SW 1271 (cell line): ENCODE results near the gene ECEL1.
A peak's percentile ranks its signal among the peaks of the same experiment; 100 is the strongest.

Source experiments
- DNase-seq, 2 experiments: peaks; one replicate each; lab custom pipeline; 2025; lab: John Stamatoyannopoulos, UW

The ECEL1 gene

DNA sequence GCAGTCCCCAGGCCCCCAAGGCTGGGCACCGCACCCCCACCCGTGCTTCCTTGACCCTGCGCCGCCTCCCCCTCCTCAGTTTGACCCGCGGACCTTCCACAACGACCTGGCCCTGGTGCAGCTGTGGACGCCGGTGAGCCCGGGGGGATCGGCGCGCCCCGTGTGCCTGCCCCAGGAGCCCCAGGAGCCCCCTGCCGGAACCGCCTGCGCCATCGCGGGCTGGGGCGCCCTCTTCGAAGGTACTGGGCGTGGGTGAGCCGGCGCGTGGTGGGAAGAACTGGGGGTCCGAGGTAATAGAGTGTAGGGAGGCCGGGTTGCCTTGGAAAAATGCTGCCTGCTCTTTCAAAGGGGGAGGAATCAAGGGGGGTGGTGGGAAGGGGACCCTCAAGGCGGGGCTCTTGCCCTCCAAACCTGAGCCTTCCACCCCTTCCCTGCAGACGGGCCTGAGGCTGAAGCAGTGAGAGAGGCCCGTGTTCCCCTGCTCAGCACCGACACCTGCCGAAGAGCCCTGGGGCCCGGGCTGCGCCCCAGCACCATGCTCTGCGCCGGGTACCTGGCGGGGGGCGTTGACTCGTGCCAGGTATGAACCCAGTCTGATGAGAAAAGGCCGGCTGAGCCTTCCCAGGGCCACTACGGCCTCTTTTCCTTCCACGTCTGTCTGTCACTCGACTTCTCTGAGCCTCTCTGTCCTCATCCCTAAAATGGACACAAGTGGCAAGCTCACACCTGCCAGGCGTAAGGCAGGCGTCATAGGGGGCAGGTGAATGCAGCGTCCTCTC, 35.2 kb upstream of the ECEL1 start:
- no peak for DNase-seq

DNA sequence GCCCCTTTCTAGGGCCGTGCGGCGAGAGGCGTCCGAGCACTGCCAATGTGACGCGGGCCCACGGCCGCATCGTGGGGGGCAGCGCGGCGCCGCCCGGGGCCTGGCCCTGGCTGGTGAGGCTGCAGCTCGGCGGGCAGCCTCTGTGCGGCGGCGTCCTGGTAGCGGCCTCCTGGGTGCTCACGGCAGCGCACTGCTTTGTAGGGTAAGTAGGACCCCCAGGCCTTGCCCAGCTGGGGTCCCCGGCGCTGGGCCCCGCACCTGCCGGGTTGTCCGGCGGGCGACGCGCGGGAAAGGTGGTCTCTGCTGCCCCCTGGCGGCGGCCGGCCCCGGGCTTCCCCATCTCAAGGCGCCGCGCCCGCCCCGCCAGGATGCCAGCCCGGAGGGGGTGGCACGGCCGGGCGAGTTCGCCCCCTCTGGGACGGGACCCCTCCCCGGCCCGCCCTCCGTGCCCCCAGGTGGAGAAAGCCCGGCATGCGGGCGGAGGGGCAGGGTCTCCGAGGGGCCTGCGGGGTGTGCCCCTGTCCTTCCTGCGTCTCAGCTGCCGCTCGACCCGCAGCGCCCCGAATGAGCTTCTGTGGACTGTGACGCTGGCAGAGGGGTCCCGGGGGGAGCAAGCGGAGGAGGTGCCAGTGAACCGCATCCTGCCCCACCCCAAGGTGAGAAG, 34.5 kb upstream of the ECEL1 start:
- DNase-seq = peak in 1 of 2 experiments; percentile 22

DNA sequence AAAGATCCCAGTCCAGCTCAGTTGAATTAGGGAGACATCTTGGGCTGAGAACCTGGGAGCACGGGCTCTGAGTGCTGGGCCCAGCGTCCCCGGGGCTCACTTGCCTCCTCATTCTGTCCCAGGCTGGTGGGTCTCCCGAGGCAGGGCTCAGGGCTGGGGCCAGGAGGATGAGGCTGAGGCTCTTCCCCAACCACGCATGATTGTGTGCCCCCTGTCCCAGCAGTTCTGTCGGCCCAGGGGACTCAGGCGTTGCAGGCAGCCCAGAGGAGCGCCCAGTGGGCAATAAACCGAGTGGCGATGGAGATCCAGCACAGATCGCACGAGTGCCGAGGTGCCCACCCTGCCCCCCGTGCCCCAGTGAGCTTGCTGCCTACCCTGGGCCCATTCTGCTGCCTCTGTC, 33.5 kb upstream of the ECEL1 start:
- DNase-seq = no peak

DNA sequence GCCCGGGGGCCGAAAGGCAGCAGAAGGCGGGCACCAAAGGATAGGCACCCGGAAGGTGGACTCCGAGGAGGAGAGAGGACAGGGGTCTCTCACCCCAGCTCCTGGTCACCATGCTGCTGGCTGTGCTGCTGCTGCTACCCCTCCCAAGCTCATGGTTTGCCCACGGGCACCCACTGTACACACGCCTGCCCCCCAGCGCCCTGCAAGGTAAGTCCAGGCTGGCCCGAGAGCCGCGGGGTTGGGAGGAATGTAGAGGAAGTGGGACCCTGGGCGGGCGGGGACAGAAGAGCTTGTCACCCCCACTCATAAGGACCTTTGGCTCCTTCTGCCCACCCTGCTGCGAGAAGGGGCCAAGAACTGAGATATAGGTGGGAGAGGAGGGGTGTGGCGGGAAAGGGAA, 32.9 kb upstream of the ECEL1 start:
- no peak for DNase-seq

DNA sequence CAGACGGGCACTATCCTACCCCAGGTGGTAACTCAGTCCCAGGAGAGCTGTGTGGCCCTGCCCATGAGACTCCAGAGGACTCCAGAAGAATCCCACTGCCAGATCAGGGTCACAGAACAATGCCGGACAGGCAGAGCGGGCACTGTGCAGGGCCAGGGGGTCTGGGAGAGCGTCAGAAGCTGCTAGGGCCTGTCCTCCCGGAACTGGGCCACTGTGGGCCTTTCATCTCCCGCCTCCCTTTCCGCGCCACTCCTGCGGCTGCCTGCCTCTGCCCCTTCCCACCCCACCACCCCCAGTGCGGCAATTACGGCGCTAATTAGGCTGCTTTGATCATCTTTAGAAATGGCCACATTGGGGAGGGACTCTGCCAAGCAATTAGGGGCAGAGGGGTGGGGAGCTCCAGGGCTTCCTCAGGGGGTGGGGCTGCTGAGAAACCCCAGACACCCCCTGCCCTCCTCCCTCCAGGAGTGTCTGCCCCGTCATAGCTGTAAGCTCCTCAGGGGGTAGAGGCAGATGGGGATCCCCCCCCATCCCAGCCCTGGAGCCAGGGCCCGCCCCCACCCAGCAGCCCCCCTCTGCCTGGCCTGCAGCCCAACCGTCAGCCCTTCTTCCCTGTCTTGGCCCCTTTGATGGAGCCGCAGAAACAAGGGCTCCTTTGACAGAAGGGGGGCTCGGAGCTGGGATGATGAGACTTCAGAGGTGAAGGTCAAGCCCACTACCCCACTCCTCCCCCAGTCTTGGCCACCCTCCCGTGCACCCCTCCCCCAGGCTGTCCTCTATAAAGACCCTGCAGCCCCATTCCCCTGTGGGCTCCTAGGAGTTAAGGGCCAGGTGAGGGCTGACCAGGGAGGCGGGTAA, 32.2 kb upstream of the ECEL1 start, which contains the start of gene PRSS56:
TSS of gene PRSS56 (plus strand) at position 808 of the 858 bp plus-strand sequence. CDS start 211 bp downstream, outside the sequence.
- no peak for DNase-seq

DNA sequence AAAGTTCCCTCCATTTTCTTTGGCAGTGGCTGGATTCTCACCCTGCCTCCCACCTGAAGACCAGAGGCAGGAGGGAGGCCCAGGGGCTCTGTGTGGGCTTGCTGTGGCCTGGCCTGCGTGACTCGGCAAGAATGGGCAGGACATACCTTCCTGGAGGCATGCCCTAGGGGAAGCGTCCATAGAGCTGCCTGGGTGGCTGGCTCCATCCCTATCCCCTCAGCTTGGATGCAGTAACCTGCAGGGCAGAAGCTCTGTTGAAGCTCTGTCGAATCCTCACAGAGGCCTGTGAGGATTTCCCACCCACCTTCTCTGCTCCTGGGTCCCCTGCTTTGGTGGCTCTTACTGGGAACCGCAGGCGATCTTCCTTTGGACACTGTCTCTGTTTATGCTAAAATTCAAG, 31.2 kb upstream of the ECEL1 start:
- no peak for DNase-seq

DNA sequence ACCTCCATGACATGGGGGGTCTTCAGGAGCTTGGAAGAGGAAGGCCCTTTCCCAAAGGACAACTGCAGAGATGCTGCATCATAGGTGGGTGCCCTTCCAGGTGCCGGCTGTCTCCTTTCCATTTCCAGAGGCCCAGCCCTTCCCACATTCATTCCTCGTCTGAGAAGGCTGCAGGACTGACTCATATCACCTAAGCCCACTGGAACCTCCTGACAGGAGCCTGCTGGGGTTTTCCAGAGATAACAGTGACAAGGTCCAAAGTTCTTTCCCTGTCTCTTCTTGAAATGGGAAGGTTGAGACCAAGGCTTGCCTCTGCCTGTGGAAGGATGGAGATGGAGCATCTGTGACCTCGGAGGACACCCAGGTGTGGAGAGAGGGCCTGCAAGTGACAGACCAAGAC, 28.9 kb upstream of the ECEL1 start:
- no peak for DNase-seq

DNA sequence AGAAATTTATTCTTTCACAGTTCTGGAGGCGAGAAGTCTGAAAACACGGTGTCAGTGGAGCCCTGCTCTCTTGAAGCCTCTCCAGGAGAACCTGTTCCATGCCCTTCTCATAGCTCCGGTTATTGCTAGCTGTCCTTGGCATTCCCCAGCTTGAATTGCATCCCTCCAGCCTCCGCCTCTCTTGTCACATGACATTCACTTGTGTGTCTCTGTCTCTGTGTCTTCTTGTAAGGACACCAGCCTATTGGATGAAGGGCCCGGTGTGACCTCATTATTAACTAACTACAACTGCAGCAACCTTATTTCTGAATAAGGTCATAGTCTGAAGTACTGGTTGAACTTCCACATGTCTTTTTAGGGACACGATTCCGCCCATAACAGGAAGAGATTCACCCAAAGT, 28.0 kb upstream of the ECEL1 start:
- no peak for DNase-seq

DNA sequence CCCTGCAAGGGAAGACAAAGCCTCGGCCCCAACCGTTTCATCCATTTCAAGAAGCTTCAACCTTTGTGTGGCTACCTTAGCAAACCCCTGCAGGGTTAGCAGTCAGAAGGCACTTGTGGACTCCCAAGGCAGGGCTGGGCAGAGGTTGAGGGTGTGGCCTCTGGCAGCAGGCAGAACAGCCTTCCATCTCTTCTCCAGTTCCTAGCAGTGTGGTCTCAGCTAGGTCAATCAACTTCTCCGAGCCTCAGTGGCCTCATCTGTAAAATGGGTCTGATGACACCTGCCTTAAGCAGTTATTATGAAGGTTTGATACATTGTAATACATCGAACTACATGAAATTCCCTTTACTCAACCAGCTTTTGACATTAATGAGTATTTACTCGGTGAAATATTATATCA, 25.7 kb upstream of the ECEL1 start:
- DNase-seq = no peak

DNA sequence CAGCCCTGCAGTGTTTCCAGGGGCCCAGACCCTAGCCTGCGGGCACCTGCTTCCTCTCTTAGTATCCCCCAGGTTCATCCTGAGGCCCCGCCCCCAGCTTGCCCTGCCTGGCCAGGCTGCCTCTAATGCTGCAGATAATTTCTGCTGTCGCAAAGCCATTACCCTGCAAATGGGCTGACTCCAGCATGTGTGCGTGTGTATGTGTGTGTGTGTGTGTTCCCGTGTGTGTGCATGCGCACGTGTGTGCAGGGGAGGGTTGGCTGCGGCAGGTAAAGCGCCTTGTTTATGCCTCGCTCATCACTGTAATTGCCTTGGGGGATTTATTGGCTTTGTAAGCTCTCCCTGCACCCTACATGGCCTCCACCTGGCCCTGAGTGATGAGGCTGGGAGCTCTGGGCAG, 25.0 kb upstream of the ECEL1 start:
- DNase-seq = no peak

DNA sequence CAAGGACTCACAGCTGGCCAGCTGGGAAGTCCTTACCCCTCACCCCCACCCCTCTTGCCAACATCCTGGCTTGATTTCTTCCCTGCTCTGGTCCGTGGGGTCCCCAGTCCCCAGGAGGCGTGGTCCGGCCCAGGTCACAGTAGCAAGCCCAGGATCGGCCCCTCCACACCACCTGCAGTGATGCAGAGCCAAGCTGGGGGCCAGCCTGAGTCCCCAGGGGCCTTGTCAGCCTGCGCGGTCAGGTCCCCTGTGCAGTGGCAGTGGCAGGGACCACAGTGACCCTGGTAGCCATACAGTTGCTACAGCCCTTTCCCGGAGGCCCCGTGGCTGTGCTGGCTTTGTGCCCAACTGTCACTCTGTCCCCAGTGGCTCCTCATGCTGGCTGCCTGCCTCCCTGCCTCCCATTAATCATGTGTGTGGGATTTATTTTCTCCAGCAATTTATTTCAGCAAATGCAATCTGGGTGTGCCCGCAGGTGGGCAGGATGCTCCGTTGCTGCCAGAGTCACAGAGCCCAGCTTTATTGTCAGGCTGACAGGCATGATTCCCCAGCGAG, 23.8 kb upstream of the ECEL1 start:
- no peak for DNase-seq

DNA sequence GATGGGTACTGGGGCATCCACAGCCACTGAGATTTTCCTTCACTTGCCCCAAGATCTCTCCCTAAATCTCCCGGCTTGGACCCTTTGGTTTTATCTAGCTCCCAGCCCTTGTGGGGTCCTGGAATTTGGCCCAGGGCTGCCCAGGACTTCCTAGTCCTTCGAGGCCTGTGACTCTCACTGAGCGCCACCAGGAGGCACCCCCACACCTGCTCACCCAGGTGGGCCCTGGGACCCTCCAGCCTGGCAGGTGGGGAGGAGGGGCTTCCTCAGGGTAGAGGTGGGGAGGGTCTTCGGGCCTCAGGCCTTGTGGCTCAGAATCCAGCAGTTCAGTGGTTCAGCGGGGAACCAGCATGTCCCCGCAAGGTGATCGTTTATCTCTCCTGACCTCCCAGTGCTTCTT, 20.6 kb upstream of the ECEL1 start:
- no peak for DNase-seq

DNA sequence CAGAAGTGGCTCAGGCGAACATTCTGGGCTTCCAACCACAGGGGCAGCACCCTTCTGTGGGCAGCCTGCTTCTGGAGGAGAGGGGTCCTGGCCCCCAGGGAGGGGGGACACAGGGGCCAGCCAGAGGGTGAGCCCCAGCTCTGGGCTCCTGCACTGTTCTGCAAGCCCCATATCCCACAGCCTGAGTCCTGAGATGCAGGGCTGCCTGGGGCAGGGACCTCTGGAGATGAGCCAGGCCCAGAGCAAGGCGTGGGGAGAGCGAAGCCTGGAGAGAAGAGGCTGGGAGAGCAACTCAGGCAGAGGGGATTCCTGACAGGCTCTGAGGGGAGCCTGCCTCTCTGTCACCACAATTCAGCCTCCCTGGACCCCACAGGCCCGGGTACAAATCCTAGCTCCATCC, 19.1 kb upstream of the ECEL1 start:
- DNase-seq = no peak

DNA sequence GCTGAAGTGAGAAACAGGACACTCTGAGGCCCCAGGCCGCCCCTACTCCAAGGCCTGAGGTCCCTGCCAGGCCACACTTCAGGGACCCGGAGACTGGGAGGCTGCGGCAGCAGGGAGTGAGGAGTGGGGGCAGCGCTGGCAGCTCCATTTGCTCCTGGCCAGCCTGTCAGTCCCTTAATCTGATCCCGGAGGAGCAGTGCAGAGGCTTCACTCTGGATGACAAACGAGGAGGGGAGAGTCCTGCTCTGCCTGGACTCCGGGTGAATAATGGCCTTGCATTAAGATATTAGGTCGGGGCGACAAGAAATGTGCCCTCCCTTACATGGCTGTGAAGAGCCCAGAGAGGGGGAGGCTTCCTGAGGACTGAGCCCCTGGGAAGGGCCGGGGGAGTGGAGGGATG, 18.2 kb upstream of the ECEL1 start:
- no peak for DNase-seq

DNA sequence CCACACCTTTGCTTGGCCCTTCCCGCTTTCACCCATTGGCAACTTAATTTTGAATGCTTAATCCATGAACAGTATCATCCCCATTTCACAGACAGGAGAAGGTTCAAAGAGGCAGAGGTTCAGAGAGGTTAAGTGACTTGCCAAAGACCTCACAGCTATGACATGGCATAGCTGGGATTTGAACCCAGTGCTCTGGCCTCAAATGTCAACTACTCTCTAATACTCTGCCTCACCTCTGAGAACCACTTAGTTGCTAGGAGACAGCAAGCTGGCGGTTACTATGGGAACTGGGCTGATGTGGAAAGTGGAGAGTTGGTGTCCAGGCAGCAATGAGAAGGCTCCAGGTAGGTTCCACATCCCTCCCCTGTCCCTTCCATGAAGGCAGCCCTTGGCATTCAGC, 16.8 kb upstream of the ECEL1 start:
- DNase-seq = no peak

DNA sequence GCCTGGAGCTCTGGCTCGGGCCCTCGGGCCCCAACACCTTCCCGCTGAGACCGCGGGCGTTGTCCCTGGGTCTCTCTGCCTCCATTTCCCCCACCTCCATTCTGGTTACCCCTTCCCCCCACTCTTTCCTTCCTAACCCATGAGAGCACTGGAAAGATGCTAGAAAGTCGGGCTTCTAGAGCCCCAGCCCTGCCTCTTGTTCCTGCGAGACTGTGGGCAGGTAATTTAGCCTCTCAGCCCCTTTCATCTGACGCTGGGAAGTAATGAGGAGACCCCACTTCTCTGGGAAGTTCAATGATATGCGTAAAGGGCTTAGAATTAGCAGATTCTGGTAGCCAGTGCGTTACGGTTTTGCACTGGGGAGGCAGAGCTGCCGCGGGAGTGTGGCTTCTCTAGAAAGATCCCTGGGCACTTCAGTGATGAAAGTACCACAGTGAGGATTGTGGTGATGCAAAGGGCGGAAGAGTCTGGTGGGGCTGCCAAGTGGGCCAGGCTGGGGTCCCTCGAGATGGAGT, 16.2 kb upstream of the ECEL1 start:
- DNase-seq = no peak

DNA sequence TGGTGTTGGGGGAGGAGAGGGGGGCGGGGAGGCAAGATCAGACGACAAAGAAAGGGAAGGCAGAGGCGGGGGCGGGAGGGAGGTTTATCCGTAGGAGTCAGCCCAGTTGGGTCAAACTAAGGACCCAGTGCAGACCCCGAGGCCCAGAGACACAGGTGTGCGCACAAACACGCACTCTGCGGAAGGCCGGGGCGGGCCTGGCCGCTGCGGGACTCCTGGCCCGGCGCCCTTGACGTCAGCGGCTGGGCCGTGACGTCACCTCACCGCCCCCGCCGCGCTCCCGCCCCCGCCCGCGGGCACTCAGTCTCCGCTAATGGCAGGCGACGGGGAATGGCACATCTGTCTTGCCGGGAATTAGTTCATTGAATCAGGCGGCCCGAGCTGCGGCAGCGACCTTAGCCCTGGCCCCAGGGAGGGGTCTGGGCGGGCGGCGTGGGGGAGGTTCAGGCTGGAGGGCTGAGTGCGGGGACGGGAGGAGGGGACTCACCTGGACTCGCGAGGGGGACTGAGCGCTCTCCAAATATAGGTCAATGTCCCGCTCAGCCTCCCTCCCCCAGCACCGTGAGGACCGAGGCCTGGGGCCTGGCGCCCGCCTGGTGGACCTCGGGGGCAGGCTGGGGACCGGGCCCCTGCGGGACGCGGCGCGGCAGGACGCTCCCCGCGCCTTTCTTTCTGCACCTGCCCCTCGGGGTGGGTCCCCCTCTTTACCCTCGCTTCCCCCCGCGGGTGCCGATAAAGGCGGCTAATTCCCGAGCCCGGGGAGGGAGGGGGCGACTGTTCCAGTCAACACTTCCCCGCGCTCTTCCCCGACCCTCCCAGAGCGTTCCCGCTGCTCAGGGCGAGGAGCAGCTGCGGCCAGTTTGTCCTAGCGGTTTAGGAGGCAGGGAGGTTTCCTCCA, 15.5 kb upstream of the ECEL1 start:
- DNase-seq = no peak

DNA sequence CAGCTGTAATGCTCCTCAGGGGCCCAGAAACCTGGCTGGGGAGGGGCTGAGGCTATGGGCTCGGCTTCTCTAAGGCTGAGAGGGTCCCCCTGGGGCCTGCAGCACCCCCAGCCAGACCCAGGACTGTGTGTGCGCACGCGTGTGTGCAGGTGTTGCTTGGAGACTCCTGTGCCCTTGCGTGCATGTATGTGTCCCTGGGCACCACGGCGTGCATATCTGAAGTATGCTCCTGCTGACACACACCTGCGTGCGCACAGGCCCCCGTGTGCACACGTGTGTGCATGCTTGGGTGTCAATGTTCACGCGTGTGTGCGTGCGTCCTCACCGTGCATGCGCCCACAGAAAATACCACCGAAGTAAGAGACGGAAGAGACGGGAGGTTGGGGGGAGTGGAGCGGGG, 14.9 kb upstream of the ECEL1 start:
- no peak for DNase-seq

DNA sequence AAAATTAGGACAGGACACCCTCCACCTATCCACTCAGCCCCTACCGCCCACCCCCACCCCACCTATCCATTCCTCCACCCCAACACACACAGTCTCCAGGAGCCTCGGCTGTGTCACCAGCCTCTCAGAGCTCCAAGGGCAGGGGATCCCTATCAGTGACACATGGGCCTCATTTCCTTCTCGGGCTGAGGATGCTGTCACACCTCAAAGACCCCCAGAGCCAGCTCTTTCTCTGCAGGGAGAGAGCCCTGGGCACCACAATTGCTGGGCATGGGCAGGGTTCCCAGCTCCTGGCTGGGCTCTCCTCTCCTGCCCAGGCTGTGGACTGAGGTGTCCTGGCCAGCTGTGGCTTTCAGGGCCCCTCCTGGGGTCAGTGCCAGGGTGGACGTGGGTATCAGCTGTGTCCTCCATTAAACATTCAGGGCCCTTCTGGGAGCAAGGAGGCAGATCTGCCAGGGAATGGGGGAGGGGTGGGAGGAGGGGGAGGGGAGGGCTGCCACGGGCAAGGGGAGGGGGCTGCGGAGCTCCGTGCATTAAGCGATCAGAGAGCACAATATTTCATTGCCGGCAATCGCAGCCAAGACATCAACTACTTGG, 14.3 kb upstream of the ECEL1 start:
- DNase-seq = no peak

DNA sequence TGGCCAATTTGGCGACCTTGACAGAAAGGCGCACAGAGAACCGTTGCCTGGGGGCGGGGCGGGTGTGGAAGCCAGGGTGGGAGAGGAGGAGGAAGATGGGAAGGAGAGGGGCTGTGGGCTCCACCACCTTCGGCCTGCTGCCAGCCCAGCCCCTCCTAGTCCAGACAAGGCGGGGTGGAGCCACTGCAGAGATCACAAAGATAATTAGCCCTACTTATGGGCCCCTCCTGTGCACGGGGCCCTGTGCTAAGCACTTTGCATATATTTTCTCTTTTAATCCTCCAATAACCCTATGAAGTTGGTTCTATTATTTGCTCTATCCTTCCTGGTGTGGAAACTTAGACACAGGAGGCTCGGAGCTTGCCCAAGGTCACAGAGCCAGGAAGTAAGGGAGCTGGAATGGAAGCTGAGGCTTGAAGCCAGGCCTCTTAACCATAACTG, 13.7 kb upstream of the ECEL1 start:
- no peak for DNase-seq

DNA sequence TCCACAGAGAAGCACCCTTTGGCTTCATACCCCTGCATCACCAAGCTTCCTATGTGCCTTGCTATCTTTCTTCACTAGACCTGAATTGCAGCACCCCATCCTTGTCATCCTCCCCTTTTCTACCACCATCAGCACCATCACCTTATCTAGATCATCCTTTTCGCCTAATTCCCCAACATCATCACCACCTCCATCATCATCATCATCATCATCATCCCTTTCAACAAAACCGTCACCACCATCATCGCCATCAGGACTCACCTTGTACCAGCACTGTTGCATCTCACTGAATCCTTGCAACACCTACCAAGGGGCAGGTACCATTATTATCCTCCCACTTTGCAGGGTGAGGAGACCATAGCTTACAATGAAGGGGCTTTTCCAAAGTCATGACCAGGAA, 10.8 kb upstream of the ECEL1 start:
- DNase-seq = no peak
